H1 (cell line): ENCODE results near the gene NETO2. TPM values are rescaled to one million over a fixed set of nuclear protein-coding genes. Genes with fewer than 3 reads are reported as not detected.

Source experiments
- CTCF ChIA-PET: fragments of 300-600 bp; sonication (Branson Sonifier 250); formaldehyde crosslinking; loops from one replicate; lab custom pipeline; 2021; ENCODE audit not compliant: partially characterized antibody; lab: Charles Lee
- POLR2A ChIA-PET: fragments of 300-600 bp; sonication (Branson Sonifier 250); formaldehyde crosslinking; loops from one replicate; lab custom pipeline; 2021; ENCODE audit warnings: inconsistent platforms; ENCODE audit not compliant: partially characterized antibody; lab: Charles Lee
- DNase-seq, 2 experiments: peaks; one replicate each; pipeline versions ENCODE4 v3.0.0 to v3.0.0-alpha.2; 2010 to 2022; ENCODE audit warnings: low spot score in 2 of 2, low read depth in 1 of 2, mixed read lengths in 1 of 2
- FAIRE-seq: peaks from 2 replicates; lab custom pipeline; 2011; peaks lifted over from hg19 to GRCh38; lab: Jason Lieb, UNC
- H2AFZ ChIP-seq: 2 replicates; pipeline ENCODE4 v1.8.1; 2012; ENCODE audit warnings: low read length, inconsistent platforms
- H2AK5ac ChIP-seq: 2 replicates; pipeline ENCODE4 v1.6.1; 2013; ENCODE audit warnings: low read depth, low read length
- H2BK120ac ChIP-seq: replicated peaks from 2 replicates; pipeline ENCODE3; 2013; ENCODE audit warnings: low read depth, low read length, inconsistent platforms
- H2BK12ac ChIP-seq: 2 replicates; pipeline ENCODE4 v1.6.1; 2013; ENCODE audit warnings: low read depth, low read length
- H2BK15ac ChIP-seq: 2 replicates; pipeline ENCODE4 v1.6.1; 2013; ENCODE audit warnings: low read length
- H2BK20ac ChIP-seq: 2 replicates; pipeline ENCODE4 v1.6.1; 2013; ENCODE audit warnings: low read length
- H2BK5ac ChIP-seq: 2 replicates; pipeline ENCODE4 v1.6.1; 2013; ENCODE audit warnings: low read depth, low read length
- H3K14ac ChIP-seq: 2 replicates; pipeline ENCODE4 v1.6.1; 2013; ENCODE audit warnings: inconsistent platforms; ENCODE audit not compliant: insufficient read length
- H3K18ac ChIP-seq: 2 replicates; pipeline ENCODE4 v1.6.1; 2013; ENCODE audit warnings: low read length; ENCODE audit errors: extremely low read depth
- H3K23ac ChIP-seq: 2 replicates; pipeline ENCODE4 v1.6.1; 2013; ENCODE audit warnings: inconsistent platforms; ENCODE audit not compliant: insufficient read length
- H3K23me2 ChIP-seq: 2 replicates; pipeline ENCODE4 v1.6.1; 2013; ENCODE audit warnings: low read depth, low read length
- H3K27ac ChIP-seq: 2 replicates; pipeline ENCODE4 v1.6.1; 2011; ENCODE audit warnings: low read depth, low read length, inconsistent platforms
- H3K27me3 ChIP-seq, 4 experiments: replicated peaks in 1 of 4; 1 replicate in 1 of 4; 2 replicates in 3 of 4; pipeline versions ENCODE4 v1.6.1 to v1.8.1; 2011 to 2013; ENCODE audit warnings: low read length in 3 of 4, mild to moderate bottlenecking in 3 of 4, inconsistent platforms in 2 of 4, mixed read lengths in 2 of 4, moderate library complexity in 1 of 4; ENCODE audit not compliant: control insufficient read depth in 3 of 4, insufficient read depth in 3 of 4; ENCODE audit errors: extremely low read depth in 1 of 4
- H3K36me3 ChIP-seq, 4 experiments: 2 replicates each; pipeline versions ENCODE4 v1.6.1 to v1.8.1; 2011 to 2013; ENCODE audit warnings: mild to moderate bottlenecking in 4 of 4, low read length in 3 of 4, moderate library complexity in 2 of 4, control low read depth in 1 of 4, inconsistent platforms in 1 of 4; ENCODE audit not compliant: insufficient read depth in 4 of 4, control insufficient read depth in 2 of 4
- H3K4ac ChIP-seq: replicated peaks from 2 replicates; pipeline ENCODE3; 2013; ENCODE audit warnings: low read length, low read depth, mixed read lengths, inconsistent platforms; ENCODE audit not compliant: insufficient read length
- H3K4me1 ChIP-seq, 4 experiments: replicated peaks in 1 of 4; 1 replicate in 1 of 4; 2 replicates in 3 of 4; pipeline versions ENCODE4 v1.6.1 to v1.8.1; 2011 to 2013; ENCODE audit warnings: low read length in 3 of 4, inconsistent platforms in 2 of 4, mixed read lengths in 1 of 4; ENCODE audit not compliant: insufficient read depth in 4 of 4, control insufficient read depth in 3 of 4
- H3K4me2 ChIP-seq, 2 experiments: 2 replicates each; pipeline versions ENCODE4 v1.6.1 to v1.8.1; 2011 to 2013; ENCODE audit warnings: low read depth in 2 of 2, low read length in 2 of 2, control low read depth in 1 of 2, inconsistent platforms in 1 of 2, mild to moderate bottlenecking in 1 of 2; ENCODE audit not compliant: insufficient read depth in 1 of 2
- H3K4me3 ChIP-seq, 4 experiments: fragments of 200-600, 300-600 bp in 1 of 4; sonication (generic), shearing (Covaris generic), sonication (Bioruptor Twin) in 1 of 4; 2 replicates each; pipeline versions ENCODE4 v1.5.1 to v1.8.1; 2011 to 2016; ENCODE audit warnings: low read length in 4 of 4, low read depth in 3 of 4, control low read depth in 2 of 4, inconsistent platforms in 2 of 4, mild to moderate bottlenecking in 2 of 4, mixed read lengths in 1 of 4, moderate library complexity in 1 of 4; ENCODE audit not compliant: insufficient read depth in 2 of 4; ENCODE audit errors: extremely low read depth in 1 of 4
- H3K56ac ChIP-seq: replicated peaks from 2 replicates; pipeline ENCODE3; 2013; ENCODE audit warnings: low read depth, mild to moderate bottlenecking, mixed read lengths, low read length, inconsistent platforms; ENCODE audit not compliant: insufficient read length
- H3K79me1 ChIP-seq: 2 replicates; pipeline ENCODE4 v1.6.1; 2013; ENCODE audit warnings: low read depth, low read length, control low read depth
- H3K79me2 ChIP-seq, 2 experiments: 2 replicates each; pipeline versions ENCODE4 v1.6.1 to v1.8.1; 2012 to 2013; ENCODE audit warnings: low read length in 2 of 2, mild to moderate bottlenecking in 2 of 2, inconsistent platforms in 1 of 2; ENCODE audit not compliant: insufficient read depth in 2 of 2, control insufficient read depth in 1 of 2
- H3K9ac ChIP-seq, 4 experiments: replicated peaks in 1 of 4; 1 replicate in 1 of 4; 2 replicates in 3 of 4; pipeline versions ENCODE4 v1.6.1 to v1.8.1; 2011 to 2013; ENCODE audit warnings: low read depth in 3 of 4, low read length in 3 of 4, control low read depth in 2 of 4, mild to moderate bottlenecking in 2 of 4, moderate library complexity in 2 of 4, inconsistent platforms in 1 of 4; ENCODE audit errors: extremely low read depth in 1 of 4
- H3K9me3 ChIP-seq, 2 experiments: 2 replicates each; pipeline versions ENCODE4 v1.6.1 to v1.8.1; 2012 to 2013; ENCODE audit warnings: mild to moderate bottlenecking in 2 of 2, moderate library complexity in 2 of 2, control low read depth in 1 of 2, inconsistent platforms in 1 of 2, low read depth in 1 of 2, low read length in 1 of 2, mixed read lengths in 1 of 2; ENCODE audit not compliant: insufficient read depth in 2 of 2
- H4K20me1 ChIP-seq, 2 experiments: replicated peaks in 1 of 2; 2 replicates each; pipeline versions ENCODE3 to v1.8.1; 2011 to 2013; ENCODE audit warnings: inconsistent platforms in 2 of 2, low read length in 2 of 2, mild to moderate bottlenecking in 1 of 2; ENCODE audit not compliant: insufficient read depth in 2 of 2, control insufficient read depth in 1 of 2
- H4K5ac ChIP-seq: 2 replicates; pipeline ENCODE4 v1.6.1; 2013; ENCODE audit warnings: low read length, low read depth, mixed read lengths, inconsistent platforms; ENCODE audit not compliant: insufficient read length
- H4K8ac ChIP-seq: 2 replicates; pipeline ENCODE4 v1.8.0; 2013; ENCODE audit warnings: mild to moderate bottlenecking, moderate library complexity, low read length, inconsistent platforms; ENCODE audit not compliant: insufficient read depth; ENCODE audit errors: extremely low read depth
- H4K91ac ChIP-seq: replicated peaks from 2 replicates; pipeline ENCODE3; 2013; ENCODE audit warnings: low read length, mixed read lengths, inconsistent platforms; ENCODE audit not compliant: insufficient read length
- BCL11A ChIP-seq, 2 experiments: IDR thresholded peaks; one replicate each; pipeline ENCODE4 v1.6.1; 2011; ENCODE audit warnings: low read depth in 2 of 2, low read length in 2 of 2, mild to moderate bottlenecking in 2 of 2
- CBX8 ChIP-seq: fragments of 300-800, 300-1000 bp; sonication (generic); IDR thresholded peaks from 2 replicates; pipeline ENCODE4 v1.7.1; 2016; ENCODE audit warnings: low read depth, low read length, borderline replicate concordance
- CHD1 ChIP-seq: IDR thresholded peaks from 2 replicates; pipeline ENCODE4 v1.6.1; 2012; ENCODE audit warnings: low read depth, low read length, improper control_type of control experiment
- CHD2 ChIP-seq: IDR thresholded peaks from 2 replicates; pipeline ENCODE4 v1.6.1; 2012; ENCODE audit warnings: low read length, improper control_type of control experiment
- EZH2 ChIP-seq: fragments of 200-600 bp; sonication (generic); IDR thresholded peaks from 2 replicates; pipeline ENCODE4 v1.7.1; 2012; ENCODE audit warnings: low read depth, mild to moderate bottlenecking, moderate library complexity, low read length, inconsistent platforms; ENCODE audit not compliant: severe bottlenecking
- JUN ChIP-seq: IDR thresholded peaks from 2 replicates; pipeline ENCODE4 v1.6.1; 2011; ENCODE audit warnings: low read depth, mild to moderate bottlenecking, improper control_type of control experiment, low read length
- JUND ChIP-seq: IDR thresholded peaks from 2 replicates; pipeline ENCODE4 v1.6.1; 2011; ENCODE audit warnings: mild to moderate bottlenecking, improper control_type of control experiment, low read length
- KDM1A ChIP-seq: fragments of 200-600, 300-600 bp; sonication (generic); IDR thresholded peaks from 2 replicates; pipeline ENCODE4 v1.7.1; 2016; ENCODE audit warnings: mild to moderate bottlenecking, low read length, borderline replicate concordance
- POLR2A ChIP-seq, 2 experiments: IDR thresholded peaks; 1 replicate in 1 of 2; 2 replicates in 1 of 2; pipeline ENCODE4 v1.6.1; 2011; ENCODE audit warnings: low read depth in 2 of 2, low read length in 2 of 2, mild to moderate bottlenecking in 2 of 2; ENCODE audit errors: control extremely low read depth in 1 of 2
- SAP30 ChIP-seq: fragments of 300-600 bp; sonication (generic); IDR thresholded peaks from 2 replicates; pipeline ENCODE4 v1.7.1; 2012; ENCODE audit warnings: low read length, moderate library complexity, mild to moderate bottlenecking, inconsistent platforms; ENCODE audit not compliant: insufficient read depth, insufficient replicate concordance
- SIRT6 ChIP-seq: IDR thresholded peaks from one replicate; pipeline ENCODE4 v1.7.1; 2012; ENCODE audit warnings: low read length, inconsistent platforms
- TEAD4 ChIP-seq: IDR thresholded peaks from 2 replicates; pipeline ENCODE4 v1.6.1; 2012; ENCODE audit warnings: low read depth, low read length, inconsistent platforms, mixed read lengths
- WGBS, 2 experiments: shearing (Covaris generic) in 1 of 2; methylation state at CpG; one replicate each; pipeline versions ENCODE4 v1.1.6 to v1.1.7; 2013 to 2015; ENCODE audit warnings: low lambda C conversion rate in 2 of 2, mixed read lengths in 2 of 2, inconsistent platforms in 1 of 2, low coverage in 1 of 2, missing lambda C conversion rate in 1 of 2; ENCODE audit not compliant: insufficient replicate concordance in 2 of 2, insufficient coverage in 1 of 2, insufficient read length in 1 of 2; ENCODE audit errors: extremely low coverage in 1 of 2, missing lambda C conversion rate in 1 of 2; 5-methylcytosine and 5-hydroxymethylcytosine counted together
- polyA plus RNA-seq, 7 experiments: library from polyadenylated mRNA; depleted of rRNA in 3 of 7; stranded (reverse) in 5 of 7; unstranded in 2 of 7; fragments of >200 nt in 5 of 7; fragments of 200-250 nt in 2 of 7; gene quantifications; 1 replicate in 5 of 7; 2 replicates in 1 of 7; 4 replicates in 1 of 7; pipeline versions ENCODE4 v1.2.1 to v1.2.3, GENCODE V29; 2011 to 2013; ENCODE audit warnings: missing spikeins in 2 of 7, mixed read lengths in 2 of 7
- total RNA-seq: library from RNA; stranded (reverse); fragmentation: NEBNext Ultra II Directional; extraction: Animal tissue kit (Norgen Biotek cat#: 25700); gene quantifications from 2 replicates; pipeline ENCODE4 v1.2.1, GENCODE V29; 2021
- TF ChIP-seq, protein P1 (sequence below): IDR thresholded peaks from 2 replicates; pipeline ENCODE4 v1.6.1; 2012; ENCODE audit warnings: inconsistent platforms

Gene NETO2
- total and polyA plus RNA-seq, 2 of the 8 experiments (the other 6 are each of a cell fraction or from before 2014, with no cell fraction given): 9.4 to 12.5 TPM

DNA sequence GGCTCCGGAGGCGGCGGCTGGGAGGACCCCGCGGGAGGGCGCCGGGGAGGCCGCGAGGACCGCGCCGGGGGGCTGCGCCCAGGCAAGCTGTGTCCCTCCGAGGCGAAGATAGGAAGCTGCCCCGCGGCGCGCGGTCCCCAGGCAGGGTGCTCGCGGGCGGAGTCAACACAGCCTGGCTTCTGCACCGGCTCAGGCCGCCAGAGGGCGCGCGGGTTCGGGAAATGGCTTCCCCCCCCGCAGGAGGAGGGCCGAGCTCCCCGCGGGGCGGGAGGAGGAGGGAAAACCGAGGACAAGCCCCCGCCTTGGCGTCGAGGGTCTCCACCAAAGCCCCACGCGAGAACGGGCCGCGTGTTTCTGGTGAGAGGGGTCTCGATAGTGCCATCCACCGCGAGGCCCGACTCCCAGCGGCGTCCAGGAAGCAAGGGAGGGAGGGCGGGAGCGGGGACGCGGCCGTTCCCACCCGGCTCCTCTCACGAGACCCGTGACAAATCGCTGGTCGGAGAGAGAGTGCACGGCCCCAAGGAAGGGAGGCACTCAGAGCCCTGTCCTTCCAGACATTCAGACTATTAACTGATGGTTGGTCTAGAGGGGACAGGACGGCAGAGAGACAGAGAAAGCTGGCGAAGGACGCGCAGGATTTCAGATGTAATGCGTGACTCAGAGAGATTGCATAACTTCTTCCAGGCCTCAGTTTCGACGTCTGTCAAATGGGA lies 105.8 kb downstream of the NETO2 start:
- H3K56ac ChIP-seq: no peak overlapping the region
- ChIA-PET POLR2A (interaction anchor here (0.7 to 1.4 kb wide), 3 partner anchors 65 to 104 kb away, joined by 3 to 9 read pairs (median 3); partner anchors contain the start of gene DNAJA2), CTCF (interaction anchor here (0.6 to 2.9 kb wide), 19 partner anchors 9 to 1122 kb away, joined by 3 to 16 read pairs (median 4); no protein-coding TSS in a partner anchor)
- H3K79me2 ChIP-seq: no peaks in the 10 kb centered on the region
- no peak overlapping the region for H2BK15ac ChIP-seq
- peak overlapping the region; percentile 79 for H2AFZ ChIP-seq
- H3K23me2 ChIP-seq: peaks cover 2% of the 10 kb centered on the region
- DNase-seq (peak in 1 of 2 experiments; percentile 98), FAIRE-seq (no peak)
- H3K4me2 ChIP-seq: peak overlapping the region; percentile 51 to 76
- H3K9ac ChIP-seq: peak overlapping the region in 2 of 4 experiments; percentile 17 to 20; a peak in 2 of 7 replicates
- H3K4ac ChIP-seq: no peak overlapping the region
- no peaks in the 10 kb centered on the region for H3K36me3 ChIP-seq
- WGBS, 2 experiments: 37% methylated on average over 13 of the region's 67 CpGs; no CpG with 5 or more reads in 1 of the 2 experiments
- H2BK12ac ChIP-seq: no peak overlapping the region
- no peak overlapping the region for H3K23ac ChIP-seq
- peak overlapping the region; percentile 54 for H4K91ac ChIP-seq
- no peak overlapping the region for H2AK5ac ChIP-seq
- no peaks in the 10 kb centered on the region for H3K79me1 ChIP-seq
- no peak overlapping the region for H2BK120ac ChIP-seq
- H3K4me1 ChIP-seq: no peaks in the 10 kb centered on the region
- H2BK20ac ChIP-seq: no peak overlapping the region
- H3K18ac ChIP-seq: no peak overlapping the region; the same call in none of the 2 replicates
- no peaks in the 10 kb centered on the region for H3K9me3 ChIP-seq
- H3K4me3 ChIP-seq: peak overlapping the region; percentile 47 to 90 (median 67)
- no peaks in the 10 kb centered on the region for H4K20me1 ChIP-seq
- H4K8ac ChIP-seq: peak overlapping the region; percentile 58
- H3K27me3 ChIP-seq: peaks cover 0 to 14% (median 5%) of the 10 kb centered on the region in 4 experiments; a peak in 4 of 7 replicates
- no peak overlapping the region for H3K14ac ChIP-seq
- no peak overlapping the region for H2BK5ac ChIP-seq
- peak overlapping the region; percentile 62 for H4K5ac ChIP-seq
- H3K27ac ChIP-seq: no peak overlapping the region
- TF ChIP-seq EZH2: no peak
- no peak for TF ChIP-seq POLR2A (IDR thresholded peaks at IDR 0.05; ENCODE audit: control extremely low read depth in 1 of 2, low read depth in 2 of 2, low read length in 2 of 2)
- TF ChIP-seq CHD2: no peak
- TF ChIP-seq, protein P1, sequence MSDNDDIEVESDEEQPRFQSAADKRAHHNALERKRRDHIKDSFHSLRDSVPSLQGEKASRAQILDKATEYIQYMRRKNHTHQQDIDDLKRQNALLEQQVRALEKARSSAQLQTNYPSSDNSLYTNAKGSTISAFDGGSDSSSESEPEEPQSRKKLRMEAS: peak; percentile 58
- no peak for TF ChIP-seq CHD1
- peak; percentile 19; the same call in 1 of the 2 replicates for TF ChIP-seq JUND
- TF ChIP-seq BCL11A (IDR thresholded peaks at IDR 0.05; ENCODE audit: low read depth in 2 of 2, low read length in 2 of 2): no peak
- no peak for TF ChIP-seq SIRT6
- peak; percentile 99 for TF ChIP-seq KDM1A
- no peak for TF ChIP-seq JUN
- no peak for TF ChIP-seq TEAD4
- TF ChIP-seq SAP30: no peak
- no peak for TF ChIP-seq CBX8
